Ovary (tissue), 9 donors: ENCODE data around the gene PPIF. TPM values are rescaled to one million over a fixed set of nuclear protein-coding genes. Genes with fewer than 3 reads are reported as not detected.

Experiments
- DNase-seq, 5 donors: peaks; one replicate each; pipeline ENCODE4 v3.0.0-alpha.2; 2019 to 2020
- H3K27ac ChIP-seq, 2 donors: fragments of 200-600 bp; one replicate each; pipeline versions ENCODE4 v1.5.1 to v1.8.0; 2019 to 2022
- H3K27me3 ChIP-seq: fragments of 200-600 bp; one replicate; pipeline ENCODE4 v1.8.0; 2022
- H3K36me3 ChIP-seq: fragments of 200-600 bp; sonication (generic); one replicate; pipeline ENCODE4 v1.5.1; 2019
- H3K4me1 ChIP-seq: one replicate; pipeline ENCODE4 v1.8.1; 2013; ENCODE audit warnings: mild to moderate bottlenecking, moderate library complexity; ENCODE audit not compliant: insufficient read depth
- H3K4me3 ChIP-seq: fragments of 200-600 bp; sonication (generic); one replicate; pipeline ENCODE4 v1.5.1; 2017
- H3K9me3 ChIP-seq, 2 donors: fragments of 200-600 bp in 1 of 2; sonication (generic) in 1 of 2; one replicate each; pipeline versions ENCODE4 v1.5.1 to v1.8.1; 2013 to 2019; ENCODE audit warnings: mild to moderate bottlenecking in 1 of 2, moderate library complexity in 1 of 2
- CTCF ChIP-seq, 3 donors: fragments of 450-650 bp in 2 of 3; fragments of 200-600 bp in 1 of 3; IDR thresholded peaks; one replicate each; pipeline versions ENCODE4 v1.5.1 to v1.8.0; 2016 to 2022; ENCODE audit warnings: antibody characterized with exemption in 3 of 3, mild to moderate bottlenecking in 1 of 3
- EP300 ChIP-seq: sonication (generic); formaldehyde crosslinking; IDR thresholded peaks from one replicate; pipeline ENCODE4 v1.6.1; 2017; ENCODE audit warnings: antibody characterized with exemption
- POLR2A ChIP-seq: fragments of 450-650 bp; IDR thresholded peaks from one replicate; pipeline ENCODE4 v1.6.1; 2017; ENCODE audit warnings: antibody characterized with exemption, mild to moderate bottlenecking, moderate library complexity
- WGBS, 3 donors: extraction: QIAGEN DNeasy Blood & Tissue Kit in 1 of 3; methylation state at CpG; one replicate each; pipeline versions ENCODE4 v1.1.5 to v1.1.7; 2013 to 2017; 5-methylcytosine and 5-hydroxymethylcytosine counted together
- intact Hi-C, 4 donors: fragments of 100-400 bp; cut with DNase I; formaldehyde crosslinking; loops; one replicate each; pipeline versions ENCODE4 v1.11.0 to v1.15.1; 2022 to 2023
- polyA plus RNA-seq, 2 donors: library from polyadenylated mRNA; stranded (reverse); fragments of 200-250 nt in 1 of 2; fragments of 350-450 nt in 1 of 2; fragmentation: Illumina TruSeq in 1 of 2; extraction: RNeasy Lipid Tissue Mini Kit (QIAGEN cat#74804) in 1 of 2; gene quantifications; one replicate each; pipeline ENCODE4 v1.2.3, GENCODE V29; 2013 to 2014
- total RNA-seq, 7 donors: library from RNA; depleted of rRNA in 2 of 7; stranded (reverse); fragments of >200 nt in 2 of 7; fragmentation: NEBNext Ultra II Directional in 3 of 7; extraction: Animal tissue kit (Norgen Biotek cat#: 25700) in 3 of 7; gene quantifications; one replicate each; pipeline versions ENCODE4 v1.1.0 to v1.2.4, GENCODE V29; 2016 to 2023
- donor health status: DM: no; HTN: no; CAD: no; lungs with moderate emphysema.
- donor health status: DM: no; HTN: no; CAD: no.
- donor health status: Bipolar disorder and iron deficiency.
- donor health status: DM: yes; HTN: yes; CAD: no.
- donor health status: DM: no; HTN: no; CAD: no.
- donor health status: DM: yes; HTN: yes; CAD: no.

PPIF gene
- total and polyA plus RNA-seq, 9 donors: 15.5 to 64.3 (median 32.3) TPM

GRCh38 chr10:79391231-79392019 lies 44.2 kb downstream of the PPIF start:
- intact Hi-C loops: no loop called here
- Histone ChIP-seq H3K27me3 (no peaks in the 10 kb centered on the region), H3K4me3 (no peak overlapping the region), H3K27ac (peak overlapping the region in 1 of 2 donors; percentile 29), H3K9me3 (no peaks in the 10 kb centered on the region), H3K36me3 (no peaks in the 10 kb centered on the region), H3K4me1 (peaks cover 16% of the 10 kb centered on the region)
- DNase-seq: peak; percentile 13 to 46 (median 28)
- 69 to 82% (median 81%) methylated on average over 11 to 12 of the region's 12 CpGs for WGBS, 3 donors
- TF ChIP-seq CTCF (IDR thresholded peaks at IDR 0.05) (no peak), POLR2A (no peak), EP300 (no peak)

- DNase-seq: peak in 3 of 5 donors; percentile 7 to 21 (median 20)
- no peaks in the 10 kb centered on the region for H3K9me3 ChIP-seq
- no peaks in the 10 kb centered on the region for H3K27me3 ChIP-seq
- no peak overlapping the region for H3K4me3 ChIP-seq
- WGBS, 3 donors: 86 to 93% (median 86%) methylated on average over 14 of the region's 14 CpGs
- H3K4me1 ChIP-seq: peaks cover 17% of the 10 kb centered on the region
- no peaks in the 10 kb centered on the region for H3K36me3 ChIP-seq
- intact Hi-C loops: no loop called here
- H3K27ac ChIP-seq: no peak overlapping the region
- TF ChIP-seq CTCF (IDR thresholded peaks at IDR 0.05): no peak
- no peak for TF ChIP-seq EP300
- no peak for TF ChIP-seq POLR2A
These were observed 44.7 kb downstream of the PPIF start for GRCh38 chr10:79392020-79392398.

- DNase-seq: peak in 2 of 5 donors; percentile 6 to 21
- Histone ChIP-seq H3K9me3 (no peaks in the 10 kb centered on the region), H3K27ac (no peak overlapping the region), H3K4me1 (peaks cover 19% of the 10 kb centered on the region), H3K4me3 (no peak overlapping the region), H3K36me3 (no peaks in the 10 kb centered on the region), H3K27me3 (no peaks in the 10 kb centered on the region)
- TF ChIP-seq EP300: no peak
- TF ChIP-seq CTCF (IDR thresholded peaks at IDR 0.05): no peak
- TF ChIP-seq POLR2A: no peak
- 76 to 89% (median 79%) methylated on average over 6 of the region's 6 CpGs for WGBS, 3 donors
- intact Hi-C loops: no loop called here
These were observed 45.4 kb downstream of the PPIF start for GRCh38 chr10:79392506-79393176.

- Histone ChIP-seq H3K27ac (no peak overlapping the region), H3K36me3 (no peaks in the 10 kb centered on the region), H3K9me3 (no peaks in the 10 kb centered on the region), H3K4me1 (peaks cover 26% of the 10 kb centered on the region), H3K4me3 (no peak overlapping the region), H3K27me3 (no peaks in the 10 kb centered on the region)
- peak in 4 of 5 donors; percentile 10 to 27 (median 13) for DNase-seq
- intact Hi-C loops: no loop called here
- 92 to 97% (median 95%) methylated on average over 4 of the region's 4 CpGs for WGBS, 3 donors
- TF ChIP-seq POLR2A (no peak), CTCF (IDR thresholded peaks at IDR 0.05) (no peak), EP300 (no peak)
These were observed 46.1 kb downstream of the PPIF start for GRCh38 chr10:79393221-79393923.
